ENCODE measurements around the gene NCS1. TPM values are rescaled to one million over a fixed set of nuclear protein-coding genes. Genes with fewer than 3 reads are reported as not detected.
A peak's percentile ranks its signal among the peaks of the same experiment; 100 is the strongest.

The NCS1 gene
- total RNA-seq, 1 donor from 2014 or later, result 26.6 TPM

DNA sequence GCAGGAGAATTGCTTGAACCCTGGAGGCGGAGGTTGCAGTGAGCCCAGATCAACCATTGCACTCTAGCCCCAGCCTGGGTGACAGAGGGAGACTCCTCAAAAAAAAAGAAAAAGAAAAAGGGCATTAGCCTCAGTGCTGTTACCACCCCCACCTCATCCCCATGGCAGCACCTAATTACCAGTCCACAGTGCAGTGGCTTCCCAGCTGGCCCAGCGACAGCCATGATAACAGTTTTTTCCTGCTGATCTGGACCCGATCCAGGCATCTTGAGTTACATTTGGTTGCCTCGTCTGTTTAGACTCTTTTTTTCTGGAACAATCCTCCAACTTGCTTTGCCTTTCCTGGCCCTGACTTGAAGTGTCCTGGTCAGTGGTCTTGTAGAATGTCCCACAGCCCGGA is 24.4 kb downstream of the NCS1 start:
- TF ChIP-seq, protein P1, sequence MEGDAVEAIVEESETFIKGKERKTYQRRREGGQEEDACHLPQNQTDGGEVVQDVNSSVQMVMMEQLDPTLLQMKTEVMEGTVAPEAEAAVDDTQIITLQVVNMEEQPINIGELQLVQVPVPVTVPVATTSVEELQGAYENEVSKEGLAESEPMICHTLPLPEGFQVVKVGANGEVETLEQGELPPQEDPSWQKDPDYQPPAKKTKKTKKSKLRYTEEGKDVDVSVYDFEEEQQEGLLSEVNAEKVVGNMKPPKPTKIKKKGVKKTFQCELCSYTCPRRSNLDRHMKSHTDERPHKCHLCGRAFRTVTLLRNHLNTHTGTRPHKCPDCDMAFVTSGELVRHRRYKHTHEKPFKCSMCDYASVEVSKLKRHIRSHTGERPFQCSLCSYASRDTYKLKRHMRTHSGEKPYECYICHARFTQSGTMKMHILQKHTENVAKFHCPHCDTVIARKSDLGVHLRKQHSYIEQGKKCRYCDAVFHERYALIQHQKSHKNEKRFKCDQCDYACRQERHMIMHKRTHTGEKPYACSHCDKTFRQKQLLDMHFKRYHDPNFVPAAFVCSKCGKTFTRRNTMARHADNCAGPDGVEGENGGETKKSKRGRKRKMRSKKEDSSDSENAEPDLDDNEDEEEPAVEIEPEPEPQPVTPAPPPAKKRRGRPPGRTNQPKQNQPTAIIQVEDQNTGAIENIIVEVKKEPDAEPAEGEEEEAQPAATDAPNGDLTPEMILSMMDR (IDR thresholded peaks at IDR 0.05; ENCODE audit: insufficient read depth, low read length, severe bottlenecking), result no peak
- Histone ChIP-seq H3K4me3 (ENCODE audit: low read depth, low read length) (no peak overlapping the region), H3K27me3 (ENCODE audit: control insufficient read depth, insufficient read depth, low read length) (no peaks in the 10 kb centered on the region), H3K36me3 (ENCODE audit: control insufficient read depth, insufficient read depth, low read length) (no peaks in the 10 kb centered on the region)
- DNase-seq (ENCODE audit: low read depth) (no peak), FAIRE-seq (no peak)

DNA sequence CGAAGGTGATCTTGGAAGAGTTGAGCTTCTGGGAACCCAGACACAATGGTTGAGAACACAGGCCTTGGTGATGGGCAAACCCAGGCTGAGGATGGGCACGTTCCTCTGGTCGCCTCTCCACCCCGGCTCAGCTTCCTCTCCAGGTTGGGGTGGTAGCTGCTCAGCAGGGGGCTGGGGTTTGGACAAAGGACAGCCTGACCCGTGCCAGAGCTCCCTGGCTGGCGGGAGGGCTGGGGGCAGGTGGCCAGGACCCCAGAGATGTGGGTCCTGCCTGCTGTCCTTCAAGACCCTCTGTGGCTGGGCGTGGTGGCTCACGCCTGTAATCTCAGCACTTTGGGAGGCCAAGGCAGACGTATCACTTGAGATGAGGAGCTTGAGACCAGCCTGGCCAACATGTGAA is 25.2 kb downstream of the NCS1 start:
- TF ChIP-seq, protein P1 (IDR thresholded peaks at IDR 0.05; ENCODE audit: insufficient read depth, low read length, severe bottlenecking), result no peak
- Histone ChIP-seq H3K36me3 (ENCODE audit: control insufficient read depth, insufficient read depth, low read length) (no peaks in the 10 kb centered on the region), H3K4me3 (ENCODE audit: low read depth, low read length) (no peak overlapping the region), H3K27me3 (ENCODE audit: control insufficient read depth, insufficient read depth, low read length) (no peaks in the 10 kb centered on the region)
- FAIRE-seq, result no peak
- DNase-seq (ENCODE audit: low read depth), result no peak

DNA sequence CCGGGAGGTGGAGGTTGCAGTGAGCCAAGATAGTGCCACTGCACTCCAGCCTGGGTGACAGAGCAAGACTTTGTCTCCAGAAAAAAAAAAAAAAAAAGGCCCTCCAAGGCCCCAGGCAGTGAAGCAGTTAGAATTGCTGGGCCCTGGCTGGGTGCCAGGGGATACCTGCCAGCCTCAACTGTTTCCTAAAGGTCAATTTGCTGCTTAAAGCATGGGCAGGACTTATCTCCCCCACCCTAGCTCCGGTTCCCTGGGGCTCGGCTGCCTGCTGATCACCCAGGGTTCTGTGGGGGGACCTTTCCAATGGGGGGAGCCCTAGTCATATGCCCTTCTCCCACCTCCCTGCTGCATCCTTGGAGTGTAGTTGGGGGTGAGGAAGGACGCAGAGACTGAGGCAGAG is 25.7 kb downstream of the NCS1 start:
- no peaks in the 10 kb centered on the region for H3K36me3 ChIP-seq (ENCODE audit: control insufficient read depth, insufficient read depth, low read length)
- FAIRE-seq (no peak), DNase-seq (ENCODE audit: low read depth) (no peak)
- H3K4me3 ChIP-seq (ENCODE audit: low read depth, low read length), result no peak overlapping the region
- H3K27me3 ChIP-seq (ENCODE audit: control insufficient read depth, insufficient read depth, low read length), result no peaks in the 10 kb centered on the region
- TF ChIP-seq, protein P1 (IDR thresholded peaks at IDR 0.05; ENCODE audit: insufficient read depth, low read length, severe bottlenecking), result no peak

DNA sequence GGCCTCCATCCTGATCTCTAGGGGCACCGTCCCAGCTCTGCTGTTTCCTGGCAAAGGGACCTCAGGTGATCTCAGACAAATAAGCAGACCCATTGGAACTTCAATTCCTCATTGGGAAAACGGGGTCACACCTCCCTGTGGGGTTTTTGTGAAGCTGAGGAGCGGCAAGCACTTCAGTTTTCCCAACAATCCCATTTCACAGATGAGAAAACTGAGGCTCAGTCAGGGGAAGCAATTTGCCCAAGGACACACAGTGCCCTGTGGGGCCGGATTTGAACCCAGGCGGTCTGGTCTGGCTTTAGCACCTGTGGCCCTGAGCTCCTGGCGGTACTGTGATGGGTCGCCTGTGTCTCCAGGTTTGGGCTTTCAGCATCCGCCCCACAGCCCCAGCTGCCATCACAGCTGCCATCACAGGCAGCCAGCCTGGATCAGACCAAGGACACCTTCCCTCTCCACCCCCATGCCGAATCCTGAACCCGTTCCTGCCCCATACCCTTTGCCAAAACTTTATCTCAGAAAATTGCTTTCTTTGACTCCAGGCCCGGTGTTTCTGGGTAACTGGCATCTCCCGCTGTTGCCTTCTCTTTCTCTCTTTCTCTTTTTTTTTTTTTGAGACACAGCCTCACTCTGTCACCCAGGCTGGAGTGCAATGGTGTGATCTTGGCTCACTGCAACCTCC is 26.4 kb downstream of the NCS1 start:
- DNase-seq (ENCODE audit: low read depth), result no peak
- no peak overlapping the region for H3K4me3 ChIP-seq (ENCODE audit: low read depth, low read length)
- TF ChIP-seq, protein P1 (IDR thresholded peaks at IDR 0.05; ENCODE audit: insufficient read depth, low read length, severe bottlenecking), result no peak
- no peak for FAIRE-seq
- H3K36me3 ChIP-seq (ENCODE audit: control insufficient read depth, insufficient read depth, low read length), result no peaks in the 10 kb centered on the region
- H3K27me3 ChIP-seq (ENCODE audit: control insufficient read depth, insufficient read depth, low read length), result no peaks in the 10 kb centered on the region

DNA sequence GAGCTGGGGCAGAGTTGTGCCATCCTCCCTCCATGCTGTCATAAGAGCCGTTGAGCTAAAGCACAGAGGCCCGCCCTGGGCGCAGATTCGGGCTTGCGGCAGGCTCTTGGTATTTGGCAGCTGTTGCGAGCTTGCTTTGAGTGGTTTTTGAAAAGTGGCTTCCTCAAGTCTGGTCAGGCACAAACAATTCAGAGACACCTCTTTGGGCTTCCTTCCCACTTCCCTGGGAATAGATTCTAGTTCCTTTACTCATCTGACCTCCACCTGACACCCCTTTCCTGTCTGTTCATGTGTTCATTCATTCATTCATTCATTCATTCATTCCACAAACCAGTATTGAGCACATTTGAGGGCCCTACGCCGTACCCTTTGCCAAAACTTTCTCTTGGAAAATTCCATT is 27.4 kb downstream of the NCS1 start:
- peak; percentile 94 for FAIRE-seq
- TF ChIP-seq, protein P1 (IDR thresholded peaks at IDR 0.05; ENCODE audit: insufficient read depth, low read length, severe bottlenecking), result no peak
- DNase-seq (ENCODE audit: low read depth), result peak; percentile 86
- H3K27me3 ChIP-seq (ENCODE audit: control insufficient read depth, insufficient read depth, low read length), result no peaks in the 10 kb centered on the region
- H3K36me3 ChIP-seq (ENCODE audit: control insufficient read depth, insufficient read depth, low read length), result no peaks in the 10 kb centered on the region
- no peak overlapping the region for H3K4me3 ChIP-seq (ENCODE audit: low read depth, low read length)

All from bronchial epithelial cell (primary cell).